Panc1 (cell line): Measurements from ENCODE around the gene PPM1H.

ENCODE experiments used
- CTCF ChIP-seq: fragments of 450-650 bp; IDR thresholded peaks from 2 replicates; pipeline ENCODE4 v1.5.1; 2017; ENCODE audit warnings: mild to moderate bottlenecking
- REST ChIP-seq, 2 experiments: IDR thresholded peaks; 2 replicates each; pipeline ENCODE4 v1.6.1; 2011 to 2012; ENCODE audit warnings: low read depth in 2 of 2, control low read depth in 1 of 2, low read length in 1 of 2, mild to moderate bottlenecking in 1 of 2, moderate library complexity in 1 of 2; ENCODE audit not compliant: insufficient read depth in 1 of 2

GRCh38 chr12:62827855-62828254 lies 107.1 kb downstream of the PPM1H start:
- TF ChIP-seq CTCF (no peak), REST (IDR thresholded peaks at IDR 0.05; ENCODE audit: insufficient read depth in 1 of 2, low read depth in 2 of 2, low read length in 1 of 2) (no peak)
